Parathyroid adenoma (tissue), 2 donors: Measurements from ENCODE around the gene MTUS2.

Source experiments
- H2AFZ ChIP-seq: fragments of 300-600 bp; sonication (generic); one replicate; pipeline ENCODE4 v1.7.0; 2017; ENCODE audit warnings: antibody characterized with exemption, mild to moderate bottlenecking
- H3K27ac ChIP-seq: fragments of 300-600 bp; sonication (generic); one replicate; pipeline ENCODE4 v1.7.0; 2017
- H3K27me3 ChIP-seq: fragments of 300-600 bp; sonication (generic); one replicate; pipeline ENCODE4 v1.7.0; 2017; ENCODE audit warnings: low read length; ENCODE audit not compliant: control insufficient read depth, insufficient read depth
- H3K36me3 ChIP-seq: fragments of 300-600 bp; sonication (generic); one replicate; pipeline ENCODE4 v1.7.0; 2017; ENCODE audit warnings: low read length; ENCODE audit not compliant: control insufficient read depth, insufficient read depth
- H3K4me1 ChIP-seq: fragments of 300-600 bp; sonication (generic); one replicate; pipeline ENCODE4 v1.7.0; 2017; ENCODE audit warnings: control low read depth
- H3K4me2 ChIP-seq: fragments of 300-600 bp; sonication (generic); one replicate; pipeline ENCODE4 v1.7.0; 2017; ENCODE audit warnings: low read length
- H3K4me3 ChIP-seq: fragments of 300-600 bp; sonication (generic); one replicate; pipeline ENCODE4 v1.7.0; 2017; ENCODE audit warnings: low read depth, low read length
- H3K79me2 ChIP-seq: fragments of 300-600 bp; sonication (generic); one replicate; pipeline ENCODE4 v1.7.0; 2017; ENCODE audit warnings: control low read depth
- H3K9ac ChIP-seq: fragments of 300-600 bp; sonication (generic); one replicate; pipeline ENCODE4 v1.7.0; 2017; ENCODE audit warnings: mild to moderate bottlenecking
- H3K9me3 ChIP-seq: fragments of 300-600 bp; sonication (generic); one replicate; pipeline ENCODE4 v1.7.0; 2017; ENCODE audit warnings: low read length; ENCODE audit not compliant: control insufficient read depth
- CTCF ChIP-seq: fragments of 300-600 bp; sonication (generic); IDR thresholded peaks from one replicate; pipeline ENCODE4 v1.7.0; 2017; ENCODE audit warnings: antibody characterized with exemption, mild to moderate bottlenecking
- donor health status: primary hyperparathyroidism.

The MTUS2 gene

GRCh38 chr13:29077051-29077813, 257.1 kb downstream of the MTUS2 start:
- Histone ChIP-seq H3K4me2 (no peak overlapping the region), H3K27ac (no peak overlapping the region), H2AFZ (no peak overlapping the region), H3K9ac (no peak overlapping the region), H3K4me3 (no peak overlapping the region), H3K36me3 (no peaks in the 10 kb centered on the region), H3K27me3 (no peaks in the 10 kb centered on the region), H3K4me1 (no peaks in the 10 kb centered on the region), H3K79me2 (no peaks in the 10 kb centered on the region), H3K9me3 (no peaks in the 10 kb centered on the region)
- TF ChIP-seq CTCF = no peak

GRCh38 chr13:29081036-29081435, 260.9 kb downstream of the MTUS2 start:
- TF ChIP-seq CTCF = no peak
- H3K79me2 ChIP-seq = no peaks in the 10 kb centered on the region
- H3K4me2 ChIP-seq = no peak overlapping the region
- H3K9me3 ChIP-seq = no peaks in the 10 kb centered on the region
- H3K4me1 ChIP-seq = no peaks in the 10 kb centered on the region
- no peak overlapping the region for H3K9ac ChIP-seq
- H3K4me3 ChIP-seq = no peak overlapping the region
- no peaks in the 10 kb centered on the region for H3K36me3 ChIP-seq
- H3K27ac ChIP-seq = no peak overlapping the region
- H3K27me3 ChIP-seq = no peaks in the 10 kb centered on the region
- H2AFZ ChIP-seq = no peak overlapping the region

- TF ChIP-seq CTCF = no peak
- H3K9ac ChIP-seq = no peak overlapping the region
- no peak overlapping the region for H2AFZ ChIP-seq
- no peak overlapping the region for H3K4me3 ChIP-seq
- no peaks in the 10 kb centered on the region for H3K79me2 ChIP-seq
- no peak overlapping the region for H3K4me2 ChIP-seq
- H3K9me3 ChIP-seq = no peaks in the 10 kb centered on the region
- no peaks in the 10 kb centered on the region for H3K36me3 ChIP-seq
- H3K4me1 ChIP-seq = no peaks in the 10 kb centered on the region
- H3K27me3 ChIP-seq = no peaks in the 10 kb centered on the region
- no peak overlapping the region for H3K27ac ChIP-seq
Observed at GRCh38 chr13:29081697-29082440, 261.7 kb downstream of the MTUS2 start.

- H3K27me3 ChIP-seq = no peaks in the 10 kb centered on the region
- no peak for TF ChIP-seq CTCF
- H3K36me3 ChIP-seq = no peaks in the 10 kb centered on the region
- no peak overlapping the region for H3K9ac ChIP-seq
- no peak overlapping the region for H2AFZ ChIP-seq
- no peak overlapping the region for H3K27ac ChIP-seq
- H3K4me3 ChIP-seq = no peak overlapping the region
- H3K4me2 ChIP-seq = no peak overlapping the region
- H3K9me3 ChIP-seq = no peaks in the 10 kb centered on the region
- no peaks in the 10 kb centered on the region for H3K4me1 ChIP-seq
- no peaks in the 10 kb centered on the region for H3K79me2 ChIP-seq
Observed at GRCh38 chr13:29099781-29100406, 279.8 kb downstream of the MTUS2 start.
